ENCODE results near the gene LDHB. TPM values are rescaled to one million over a fixed set of nuclear protein-coding genes. Genes with fewer than 3 reads are reported as not detected.
"Not testable (repeated sequence)": the region's sequence is repeated elsewhere in the genome, so short reads cannot be mapped to it uniquely, and the experiment has no call there.

LDHB gene
- total RNA-seq, 4 donors from 2014 or later, result 299 to 433 (median 374) TPM

GRCh38 chr12:21665816-21666215, 8.2 kb upstream of the LDHB start:
- H3K4me1 ChIP-seq, result no peaks in the 10 kb centered on the region
- H3K27me3 ChIP-seq, result no peaks in the 10 kb centered on the region
- intact Hi-C loops (cut with DNase I), result no loop called here
- H3K27ac ChIP-seq (replicated peaks in 1 of 4), result no peak overlapping the region
- no peaks in the 10 kb centered on the region for H3K36me3 ChIP-seq
- TF ChIP-seq EP300 (IDR thresholded peaks at IDR 0.05) (no peak), CTCF (IDR thresholded peaks at IDR 0.05) (no peak), POLR2A (IDR thresholded peaks at IDR 0.05; ENCODE audit: low read depth) (no peak), POLR2AphosphoS5 (IDR thresholded peaks at IDR 0.05) (no peak)
- WGBS, result 82% methylated on average over 7 of the region's 7 CpGs
- no peak overlapping the region for H3K4me3 ChIP-seq
- no peak for DNase-seq (ENCODE audit: extremely low spot score)
- H3K9me3 ChIP-seq, result no peaks in the 10 kb centered on the region

GRCh38 chr12:21662122-21662792, 4.6 kb upstream of the LDHB start:
- no peak overlapping the region for H3K27ac ChIP-seq (replicated peaks in 1 of 4)
- peaks cover 0 to 5% (median 1%) of the 10 kb centered on the region in 4 donors for H3K4me1 ChIP-seq
- H3K4me3 ChIP-seq, result no peak overlapping the region
- TF ChIP-seq POLR2A (IDR thresholded peaks at IDR 0.05; ENCODE audit: low read depth), result no peak
- no peak for TF ChIP-seq CTCF (IDR thresholded peaks at IDR 0.05)
- TF ChIP-seq EP300 (IDR thresholded peaks at IDR 0.05), result no peak
- TF ChIP-seq POLR2AphosphoS5 (IDR thresholded peaks at IDR 0.05), result no peak
- H3K27me3 ChIP-seq, result no peaks in the 10 kb centered on the region
- intact Hi-C loops (cut with DNase I), result no loop called here
- no peak for DNase-seq (ENCODE audit: extremely low spot score)
- no peaks in the 10 kb centered on the region for H3K9me3 ChIP-seq
- whole genome bisulfite sequencing, result 93% methylated on average over 27 of the region's 27 CpGs
- no peaks in the 10 kb centered on the region for H3K36me3 ChIP-seq

GRCh38 chr12:21661396-21662093, 3.9 kb upstream of the LDHB start:
- WGBS, result 96% methylated on average over 25 of the region's 44 CpGs
- H3K4me1 ChIP-seq; H3K9me3 ChIP-seq; H3K27ac ChIP-seq (replicated peaks in 1 of 4); H3K4me3 ChIP-seq; H3K27me3 ChIP-seq; DNase-seq (ENCODE audit: extremely low spot score); H3K36me3 ChIP-seq; intact Hi-C loops (cut with DNase I): not testable (repeated sequence)

- no peak overlapping the region for H3K27ac ChIP-seq (replicated peaks in 1 of 4)
- TF ChIP-seq EP300 (IDR thresholded peaks at IDR 0.05) (no peak), POLR2AphosphoS5 (IDR thresholded peaks at IDR 0.05) (no peak), CTCF (IDR thresholded peaks at IDR 0.05) (no peak), POLR2A (IDR thresholded peaks at IDR 0.05; ENCODE audit: low read depth) (no peak)
- H3K36me3 ChIP-seq, result peaks cover 0 to 4% (median 1%) of the 10 kb centered on the region in 4 donors
- no peaks in the 10 kb centered on the region for H3K27me3 ChIP-seq
- intact Hi-C loops (cut with DNase I), result loop anchor here (5.0 kb wide), 1 partner anchor 157 kb away; the partner anchor contains the start of genes GOLT1B and RECQL
- H3K4me1 ChIP-seq, result peaks cover 12 to 29% (median 23%) of the 10 kb centered on the region in 4 donors
- 86% methylated on average over 1 of the region's 1 CpG for WGBS
- H3K9me3 ChIP-seq, result no peaks in the 10 kb centered on the region
- H3K4me3 ChIP-seq, result no peak overlapping the region
- no peak for DNase-seq (ENCODE audit: extremely low spot score)
These were observed 1.7 kb upstream of the LDHB start for GRCh38 chr12:21659383-21659782.

GRCh38 chr12:21656905-21657325, 727 bp downstream of the LDHB start:
- peaks cover 0 to 29% (median 21%) of the 10 kb centered on the region in 4 donors for H3K36me3 ChIP-seq
- H3K27ac ChIP-seq (replicated peaks in 1 of 4), result peak overlapping the region; percentile 95 to 98 (median 95)
- 0% methylated on average over 11 of the region's 16 CpGs for WGBS
- H3K27me3 ChIP-seq, result no peaks in the 10 kb centered on the region
- peak overlapping the region; percentile 83 to 90 (median 88) for H3K4me3 ChIP-seq
- no peaks in the 10 kb centered on the region for H3K9me3 ChIP-seq
- TF ChIP-seq POLR2A (IDR thresholded peaks at IDR 0.05; ENCODE audit: low read depth) (no peak), CTCF (IDR thresholded peaks at IDR 0.05) (no peak), POLR2AphosphoS5 (IDR thresholded peaks at IDR 0.05) (no peak), EP300 (IDR thresholded peaks at IDR 0.05) (no peak)
- peaks cover 20 to 50% (median 39%) of the 10 kb centered on the region in 4 donors for H3K4me1 ChIP-seq
- intact Hi-C loops (cut with DNase I), result loop anchor here (5.0 kb wide), 1 partner anchor 155 kb away; the partner anchor contains the start of genes GOLT1B and RECQL
- DNase-seq (ENCODE audit: extremely low spot score), result no peak

All from esophagus muscularis mucosa (tissue), 4 donors.